GM15510 (cell line): ENCODE measurements around the gene RELT.

Source experiments
- POLR2A ChIP-seq: IDR thresholded peaks from 3 replicates; pipeline ENCODE4 v1.6.1; 2011; ENCODE audit warnings: borderline replicate concordance; ENCODE audit not compliant: insufficient read length; ENCODE audit errors: extremely low read depth

Gene RELT

DNA sequence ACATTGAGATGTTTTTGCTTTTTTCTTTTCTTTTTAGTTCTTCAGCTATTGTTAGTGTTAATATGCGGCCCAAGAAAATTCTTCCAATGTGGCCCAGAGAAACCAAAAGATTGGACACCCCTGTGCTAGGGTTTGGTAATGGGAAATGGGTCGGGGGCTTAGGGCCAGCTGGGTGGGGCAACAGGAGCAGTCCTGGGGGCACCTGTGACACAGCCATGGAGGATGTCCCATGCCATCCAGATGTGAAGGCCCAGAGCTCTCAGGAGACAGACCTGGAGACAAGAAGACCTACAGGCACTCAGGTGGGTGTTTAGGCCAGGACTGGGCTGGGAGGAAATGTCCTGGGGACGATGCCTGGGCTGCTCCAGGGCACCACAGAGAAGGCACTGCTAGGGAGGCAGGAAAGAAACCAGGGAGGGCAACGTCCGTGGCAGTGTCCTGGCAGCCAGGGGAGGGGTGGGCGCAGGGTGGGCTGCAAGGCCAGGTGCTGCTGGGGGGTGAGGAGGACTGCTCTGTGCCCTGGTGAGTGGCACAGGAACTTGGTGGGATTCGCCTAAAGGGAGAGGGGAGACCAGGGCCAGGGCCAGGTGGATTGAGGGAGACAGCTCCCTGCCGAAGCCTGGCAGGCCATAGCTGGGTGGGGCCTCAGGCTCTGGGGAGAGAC, 21.4 kb downstream of the RELT start:
- no peak for TF ChIP-seq POLR2A

DNA sequence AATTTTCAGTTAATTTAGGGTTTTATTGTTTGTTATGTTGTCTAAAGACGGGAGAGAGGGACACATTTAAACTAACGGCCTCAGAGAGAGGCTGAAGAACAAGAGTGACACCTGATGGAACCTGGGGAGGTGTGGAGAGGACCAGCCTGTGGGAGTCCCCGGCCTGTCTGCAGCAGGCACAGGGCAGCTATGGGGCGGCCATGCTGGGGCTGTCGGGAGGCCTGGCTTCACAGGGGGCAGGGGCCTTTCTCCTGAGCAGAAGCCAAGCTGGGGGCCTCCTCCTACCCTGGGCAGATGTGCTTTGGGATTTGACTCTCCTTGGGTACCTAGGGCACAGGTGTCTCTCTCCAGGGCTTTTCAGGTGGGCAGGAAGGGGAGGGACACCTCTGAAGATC, 21.9 kb downstream of the RELT start:
- TF ChIP-seq POLR2A: no peak

DNA sequence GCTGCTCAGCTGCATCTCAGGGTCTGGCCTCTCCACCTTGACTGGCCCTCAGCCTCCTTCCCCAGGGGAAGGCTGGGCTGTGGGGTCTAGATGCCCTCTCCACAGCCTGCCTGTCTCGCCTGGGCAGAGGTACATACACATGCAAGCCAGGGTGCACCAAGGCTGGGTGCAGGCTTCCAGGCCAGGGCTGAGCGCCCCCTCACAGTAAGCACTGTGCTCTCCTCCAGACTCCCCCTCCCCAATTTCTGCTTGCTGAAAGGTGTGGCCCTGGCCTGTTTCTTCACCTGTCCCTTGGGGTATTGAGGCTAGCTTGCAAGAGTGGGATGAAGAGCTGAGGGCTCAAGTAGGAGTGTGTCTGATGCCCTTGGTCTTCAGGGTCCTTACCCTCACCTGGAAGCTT, 22.5 kb downstream of the RELT start:
- no peak for TF ChIP-seq POLR2A

DNA sequence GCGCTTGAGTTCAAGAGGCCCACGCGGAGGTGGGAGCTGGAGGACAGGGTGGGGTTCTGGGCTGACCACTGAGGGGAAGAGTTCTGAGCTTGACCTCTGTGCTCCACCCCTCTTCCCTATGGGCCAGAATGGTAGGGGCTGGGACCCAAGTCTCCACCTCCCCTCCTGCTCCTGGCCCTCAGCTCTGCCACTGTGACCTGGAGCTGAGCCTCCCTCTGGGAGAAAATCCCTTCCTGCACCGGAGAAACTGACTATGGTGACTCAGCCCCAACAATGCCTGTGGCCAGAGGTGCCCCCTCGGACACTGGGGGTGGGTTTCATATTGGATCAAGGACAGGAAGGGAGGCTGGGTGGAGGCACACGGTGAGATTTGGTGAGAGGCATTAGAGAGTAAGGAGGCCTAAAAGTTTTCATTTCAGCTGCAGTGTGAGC, 23.0 kb downstream of the RELT start:
- TF ChIP-seq POLR2A: no peak

DNA sequence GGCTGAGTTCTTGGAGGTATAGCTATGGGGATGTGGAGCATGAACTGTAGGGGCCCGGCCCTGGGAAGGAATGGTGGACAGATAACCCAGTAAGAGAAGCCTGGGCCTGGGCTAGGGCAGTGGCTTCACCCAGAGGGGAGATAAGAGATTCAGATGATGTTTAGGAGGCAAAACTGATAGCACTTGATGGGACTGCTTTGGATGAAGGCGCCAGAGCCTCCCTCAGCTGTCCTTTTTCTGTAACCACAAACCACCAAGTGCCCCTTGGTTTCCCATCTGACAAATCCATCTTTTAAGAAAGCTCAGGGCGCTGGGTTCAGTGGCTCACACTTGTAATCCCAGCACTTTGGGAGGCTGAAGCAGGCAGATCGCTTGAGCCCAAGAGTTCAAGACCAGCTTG, 23.4 kb downstream of the RELT start:
- no peak for TF ChIP-seq POLR2A

DNA sequence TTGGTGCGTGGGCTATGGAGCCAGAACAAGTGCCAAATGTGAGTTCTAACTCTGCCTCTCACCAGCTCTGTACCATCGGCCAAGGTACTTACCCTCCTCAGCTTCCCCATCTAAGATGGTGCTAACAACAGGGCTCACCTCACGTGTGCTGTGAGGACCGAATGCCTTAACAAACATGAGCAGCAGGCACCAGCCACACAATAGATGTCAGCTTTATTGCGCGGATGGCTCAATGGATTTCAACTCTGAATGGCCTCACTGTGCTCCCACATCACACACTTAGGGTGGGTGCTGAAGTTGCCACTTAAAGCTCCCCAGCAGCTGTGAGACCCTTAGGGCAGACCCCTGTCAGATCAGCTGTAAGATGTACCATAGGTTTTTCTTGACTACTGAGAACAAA, 24.1 kb downstream of the RELT start:
- no peak for TF ChIP-seq POLR2A

DNA sequence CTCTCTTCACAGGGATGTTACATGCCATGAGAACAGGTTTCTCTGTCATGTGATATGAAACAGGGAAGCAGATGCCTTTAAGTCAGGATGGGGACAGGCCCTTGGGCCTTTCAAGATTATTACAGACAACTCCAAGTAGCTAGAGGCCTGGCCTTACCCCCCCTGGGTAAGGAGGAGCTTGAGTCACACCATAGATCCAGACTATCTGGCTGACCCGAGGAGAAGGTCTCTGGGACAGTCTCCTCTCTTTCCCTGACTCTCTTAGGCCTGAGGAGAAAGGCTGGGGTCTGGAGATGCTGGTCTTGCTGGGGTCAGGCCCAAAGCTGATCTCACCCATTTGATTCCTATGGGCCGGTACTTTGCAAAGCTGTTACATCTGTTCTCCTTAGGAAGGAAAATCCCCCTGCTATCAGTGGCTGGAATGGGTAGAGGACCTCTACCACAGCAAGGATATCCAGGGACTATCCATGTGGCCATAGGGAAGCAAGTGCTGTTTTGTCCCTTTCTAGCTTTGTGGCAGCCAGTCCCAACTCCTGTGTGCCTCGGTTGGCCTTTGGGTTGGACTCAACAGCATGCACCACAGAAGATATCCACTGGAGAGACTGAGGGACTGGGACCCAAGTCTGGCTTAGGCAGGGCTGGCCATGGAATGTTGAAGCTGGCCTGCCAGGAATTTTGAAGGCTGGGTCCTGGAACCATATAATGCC, 25.2 kb downstream of the RELT start:
- no peak for TF ChIP-seq POLR2A

DNA sequence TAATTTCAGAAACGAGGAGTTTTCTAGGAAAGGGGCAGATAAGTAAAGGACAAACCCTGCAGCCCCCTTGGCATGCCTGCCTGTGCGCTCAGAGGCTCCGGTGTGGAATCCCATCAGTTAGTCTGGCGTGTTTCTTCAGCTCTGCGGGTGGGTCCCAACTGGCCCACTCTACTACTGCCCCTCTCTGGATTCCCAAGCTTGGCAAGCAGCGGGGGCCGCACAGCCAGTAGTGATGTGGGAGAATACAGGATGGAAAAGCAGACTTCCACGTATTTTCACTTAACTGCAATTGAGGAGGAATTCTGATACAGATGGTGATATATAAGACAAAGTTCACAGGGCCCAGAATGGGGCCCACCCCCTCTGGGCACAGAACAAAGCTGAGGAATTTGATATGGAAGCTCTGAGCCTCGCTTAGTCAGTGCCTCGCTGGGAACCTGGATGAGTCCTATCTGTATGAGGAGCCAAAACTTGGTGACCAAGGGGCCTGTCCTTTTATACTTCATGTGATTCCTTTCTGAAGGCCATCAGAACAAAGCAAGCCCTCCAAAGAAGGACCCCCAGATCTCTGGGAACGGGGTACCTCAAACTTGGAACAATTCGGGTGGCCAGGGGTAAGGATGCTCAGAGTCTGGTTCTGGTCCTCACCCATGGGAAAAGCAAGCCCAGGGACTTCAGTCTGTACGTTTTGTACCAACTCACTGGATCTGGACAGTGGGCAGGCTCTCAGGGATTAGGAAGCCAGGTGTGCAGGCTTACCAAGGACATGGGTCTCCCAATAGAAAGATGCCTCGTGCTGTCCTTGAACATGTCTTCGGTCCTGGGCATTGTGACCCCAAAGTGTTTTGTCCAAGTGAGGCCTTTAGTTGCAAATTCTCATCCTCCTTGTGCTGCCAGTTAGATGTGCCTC, 26.0 kb downstream of the RELT start:
- no peak for TF ChIP-seq POLR2A

DNA sequence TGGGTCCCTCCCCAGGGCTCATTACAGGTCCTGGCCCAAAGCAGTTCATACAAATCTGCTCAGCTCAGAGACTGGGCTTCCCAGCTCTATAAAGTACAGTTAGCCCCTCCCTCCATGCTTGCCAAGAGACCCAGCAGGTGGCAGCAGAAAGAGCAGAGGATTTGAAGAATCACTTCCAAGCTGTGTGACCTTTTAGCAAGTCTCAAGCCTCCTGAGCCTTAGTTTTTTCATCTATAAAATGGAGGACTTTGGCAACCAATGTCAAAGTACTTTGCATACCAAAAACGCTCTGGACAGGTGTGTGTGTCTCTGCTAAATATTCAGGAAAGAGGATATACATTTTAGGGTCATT, 26.6 kb downstream of the RELT start:
- TF ChIP-seq POLR2A: no peak

DNA sequence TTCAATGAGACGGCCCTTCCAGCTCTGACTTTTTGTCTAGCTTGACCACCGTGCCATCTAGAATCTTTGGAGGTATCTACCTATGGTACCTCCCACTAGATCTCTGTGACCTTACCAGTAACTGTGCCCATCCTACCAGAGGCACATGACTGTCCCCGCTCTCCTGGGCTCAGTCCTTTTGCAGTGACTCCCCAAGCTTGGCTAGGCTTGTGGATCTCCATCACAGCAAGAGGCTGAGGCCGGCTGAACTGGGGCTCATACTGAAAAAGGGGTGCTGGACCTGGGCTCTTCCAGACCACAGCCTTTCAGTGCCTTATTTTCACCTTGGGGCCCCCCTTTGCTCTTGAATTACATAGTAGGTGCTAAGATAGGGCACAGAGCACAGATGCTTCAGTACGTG, 27.3 kb downstream of the RELT start:
- no peak for TF ChIP-seq POLR2A

DNA sequence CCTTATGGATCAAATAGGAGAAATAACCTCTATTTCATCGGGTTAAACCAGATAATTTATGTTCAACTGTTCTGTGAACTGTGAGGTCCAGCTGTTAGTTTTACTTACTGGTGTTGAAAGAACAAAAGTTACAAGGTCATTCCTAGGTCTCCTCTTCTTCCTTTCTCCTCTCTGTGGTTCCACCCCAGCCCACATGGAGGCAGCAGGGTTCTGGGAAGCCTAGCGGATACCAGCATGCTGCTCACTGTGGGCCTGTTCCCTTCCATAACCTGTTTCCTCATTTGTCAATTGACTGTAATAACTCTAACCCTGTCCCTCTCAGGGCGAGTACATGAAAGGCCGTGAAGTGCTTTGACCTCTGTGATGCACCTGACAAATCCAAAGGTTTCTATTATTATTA, 27.8 kb downstream of the RELT start:
- no peak for TF ChIP-seq POLR2A

DNA sequence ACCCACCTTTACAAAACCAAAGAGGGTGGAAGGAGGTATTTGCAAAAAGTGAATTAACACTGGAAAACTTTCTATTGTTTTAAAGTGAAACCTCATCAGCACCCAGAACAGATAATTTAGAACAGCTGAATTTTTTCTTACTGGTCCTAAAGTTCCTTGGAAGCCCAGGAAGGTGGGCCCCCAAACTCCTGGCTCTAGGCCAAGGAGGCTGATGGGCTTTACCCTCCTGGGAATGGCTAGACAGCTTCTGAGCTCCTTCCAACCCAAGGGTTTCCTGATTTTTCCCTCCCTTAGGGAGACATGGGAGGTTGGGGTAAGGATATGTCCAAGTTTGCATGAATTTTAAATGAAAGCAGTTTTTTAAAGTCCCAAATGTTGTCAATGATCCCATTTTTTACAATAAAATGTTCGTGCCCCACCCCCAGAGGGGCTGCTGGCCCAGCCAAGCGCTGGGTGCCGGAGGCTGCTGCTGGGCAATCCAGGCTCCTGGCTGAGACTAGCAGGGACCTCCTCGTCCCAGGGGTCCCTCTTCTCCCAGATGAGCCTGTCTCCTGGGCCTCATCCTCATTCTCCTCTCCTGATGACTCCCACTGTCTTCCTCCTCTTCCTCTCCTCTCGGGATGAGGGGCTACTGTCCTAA, 28.4 kb downstream of the RELT start:
- TF ChIP-seq POLR2A: no peak

DNA sequence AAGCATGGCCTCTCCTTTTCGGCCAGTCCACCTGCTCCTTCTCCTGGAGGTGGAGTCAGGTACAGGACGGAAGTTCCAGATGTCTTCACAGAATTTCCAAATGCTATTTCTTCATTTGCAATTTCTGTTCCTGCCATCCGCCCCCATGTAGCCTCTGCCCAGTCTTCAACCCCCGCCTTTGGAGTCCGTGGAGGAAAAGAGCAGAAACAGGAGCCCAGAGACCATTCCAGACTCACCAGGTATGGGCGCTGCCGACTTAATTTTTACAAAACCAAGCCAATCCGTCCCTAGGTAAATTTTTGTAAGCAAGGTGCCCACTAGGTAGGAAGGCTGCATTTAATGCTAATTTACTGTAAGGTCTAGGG, 28.9 kb downstream of the RELT start:
- no peak for TF ChIP-seq POLR2A

DNA sequence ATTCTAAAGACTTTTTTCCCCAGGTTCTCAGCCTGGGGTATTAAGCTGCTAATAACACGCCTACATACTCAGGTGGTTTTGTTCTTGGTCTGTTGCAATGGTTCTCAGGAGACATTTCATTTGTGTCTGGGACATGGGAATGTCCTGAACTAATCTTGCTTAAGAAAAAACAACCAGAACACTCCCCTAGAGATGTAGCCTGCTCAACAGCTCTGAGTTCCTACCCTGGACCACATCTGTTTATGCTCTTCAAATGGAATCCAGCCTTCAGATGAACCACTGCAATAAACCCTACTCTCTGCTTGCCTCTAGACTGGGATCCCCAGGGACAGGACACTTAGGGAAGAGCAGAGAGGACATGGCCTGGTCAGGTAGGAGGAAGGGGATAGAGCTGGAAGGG, 29.9 kb downstream of the RELT start:
- TF ChIP-seq POLR2A: no peak

DNA sequence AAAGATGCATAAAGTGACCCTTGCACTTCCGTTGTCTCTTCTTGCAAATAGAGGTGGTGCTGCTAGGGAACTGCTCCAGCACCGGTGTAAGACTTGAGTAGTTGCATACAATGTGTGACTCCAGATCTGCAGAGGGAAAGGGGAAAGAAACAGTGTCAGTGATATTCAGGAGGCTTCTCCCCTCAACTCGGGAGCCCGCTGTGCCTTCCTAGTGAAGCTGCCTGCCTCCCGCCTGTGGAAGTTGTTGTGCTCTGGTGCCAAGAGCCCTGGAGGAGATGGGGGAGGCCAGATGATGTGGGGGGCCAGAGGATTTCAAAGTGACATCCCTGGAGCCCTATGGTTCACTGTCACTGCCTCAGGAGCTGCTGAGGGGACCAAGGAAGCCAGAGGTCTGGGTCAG, 30.4 kb downstream of the RELT start:
- no peak for TF ChIP-seq POLR2A
